ENCODE data around the gene PIGP.

- no peak for TF ChIP-seq POLR2AphosphoS2 (IDR thresholded peaks at IDR 0.05; ENCODE audit: low read depth, low read length)
- TF ChIP-seq EZH2 (IDR thresholded peaks at IDR 0.05; ENCODE audit: borderline replicate concordance, control insufficient read depth, low read depth, low read length) = no peak
- no peak for TF ChIP-seq GABPA (IDR thresholded peaks at IDR 0.05; ENCODE audit: low read depth)
- TF ChIP-seq POLR2A (IDR thresholded peaks at IDR 0.05; ENCODE audit: low read depth, low read length) = no peak
- TF ChIP-seq STAT1 (conservative IDR thresholded peaks at IDR 0.05) = no peak
- TF ChIP-seq CTCF (IDR thresholded peaks at IDR 0.05 in 2 of 3, conservative IDR thresholded peaks at IDR 0.05 in 1 of 3; ENCODE audit: control insufficient read depth in 2 of 3, extremely low read depth in 1 of 3, insufficient read depth in 1 of 3, low read depth in 3 of 3, low read length in 3 of 3) = no peak
- no peak for TF ChIP-seq EGR1 (IDR thresholded peaks at IDR 0.05; ENCODE audit: borderline replicate concordance in 1 of 2, low read depth in 2 of 2, low read length in 2 of 2)
- TF ChIP-seq CHD2 (IDR thresholded peaks at IDR 0.05; ENCODE audit: borderline replicate concordance, low read depth, low read length) = no peak
- TF ChIP-seq DPF2 (IDR thresholded peaks at IDR 0.05) = no peak
- no peak for TF ChIP-seq PAX8 (IDR thresholded peaks at IDR 0.05)
- no peak for TF ChIP-seq SUPT20H (IDR thresholded peaks at IDR 0.05; ENCODE audit: borderline replicate concordance, control insufficient read depth, low read depth, low read length)
Observed at GRCh38 chr21:37047079-37047478, 25.8 kb downstream of the PIGP start.
